Liver (tissue), 9 donors: ENCODE data around the gene XXYLT1. TPM values are rescaled to one million over a fixed set of nuclear protein-coding genes. Genes with fewer than 3 reads are reported as not detected.

Experiments
- DNase-seq: peaks from one replicate; pipeline ENCODE4 v3.0.0-alpha.2; 2017; ENCODE audit warnings: low spot score
- H3K27ac ChIP-seq, 2 donors: one replicate each; pipeline ENCODE4 v1.7.0; 2013; ENCODE audit warnings: inconsistent platforms in 2 of 2, low read length in 2 of 2, control low read depth in 1 of 2, low read depth in 1 of 2, mild to moderate bottlenecking in 1 of 2
- H3K27me3 ChIP-seq, 4 donors: one replicate each; pipeline versions ENCODE4 v1.6.1 to v1.7.0; 2013; ENCODE audit warnings: low read length in 3 of 4, inconsistent platforms in 1 of 4, mild to moderate bottlenecking in 1 of 4, moderate library complexity in 1 of 4; ENCODE audit not compliant: control insufficient read depth in 4 of 4, insufficient read depth in 4 of 4
- H3K36me3 ChIP-seq, 4 donors: one replicate each; pipeline versions ENCODE4 v1.6.1 to v1.7.0; 2013; ENCODE audit warnings: low read length in 3 of 4, mild to moderate bottlenecking in 3 of 4, low read depth in 1 of 4, moderate library complexity in 1 of 4; ENCODE audit not compliant: control insufficient read depth in 4 of 4, insufficient read depth in 3 of 4
- H3K4me1 ChIP-seq, 4 donors: one replicate each; pipeline versions ENCODE4 v1.6.1 to v1.7.0; 2013; ENCODE audit warnings: low read length in 3 of 4, mild to moderate bottlenecking in 3 of 4, moderate library complexity in 1 of 4; ENCODE audit not compliant: control insufficient read depth in 4 of 4, insufficient read depth in 4 of 4
- H3K4me3 ChIP-seq, 3 donors: one replicate each; pipeline versions ENCODE4 v1.6.1 to v1.7.0; 2013; ENCODE audit warnings: low read length in 3 of 3, control low read depth in 1 of 3, low read depth in 1 of 3, mild to moderate bottlenecking in 1 of 3
- H3K9ac ChIP-seq, 2 donors: one replicate each; pipeline ENCODE4 v1.7.0; 2013; ENCODE audit warnings: low read length in 2 of 2, mild to moderate bottlenecking in 2 of 2, moderate library complexity in 2 of 2, control low read depth in 1 of 2, low read depth in 1 of 2
- H3K9me3 ChIP-seq, 4 donors: one replicate each; pipeline versions ENCODE4 v1.6.1 to v1.7.0; 2013; ENCODE audit warnings: low read length in 3 of 4; ENCODE audit not compliant: control insufficient read depth in 4 of 4
- EGR1 ChIP-seq, 2 donors: IDR thresholded peaks; 2 replicates each; pipeline ENCODE4 v1.6.1; 2016 to 2018; ENCODE audit warnings: antibody characterized with exemption in 2 of 2, low read depth in 2 of 2
- FOXA1 ChIP-seq: IDR thresholded peaks from 2 replicates; pipeline ENCODE4 v1.6.1; 2016; ENCODE audit warnings: antibody characterized with exemption
- FOXA2 ChIP-seq: IDR thresholded peaks from 2 replicates; pipeline ENCODE4 v1.6.1; 2016; ENCODE audit warnings: antibody characterized with exemption
- GABPA ChIP-seq, 2 donors: IDR thresholded peaks in 1 of 2; conservative IDR thresholded peaks in 1 of 2; 2 replicates each; pipeline ENCODE4 v1.6.1; 2016; ENCODE audit warnings: antibody characterized with exemption in 2 of 2, mild to moderate bottlenecking in 1 of 2, moderate library complexity in 1 of 2
- HNF4A ChIP-seq, 2 donors: conservative IDR thresholded peaks; 2 replicates each; pipeline ENCODE4 v1.6.1; 2016; ENCODE audit warnings: antibody characterized with exemption in 2 of 2, mild to moderate bottlenecking in 2 of 2
- JUND ChIP-seq, 2 donors: IDR thresholded peaks; 2 replicates each; pipeline ENCODE4 v1.6.1; 2016; ENCODE audit warnings: antibody characterized with exemption in 2 of 2
- MAX ChIP-seq: IDR thresholded peaks from 2 replicates; pipeline ENCODE4 v1.6.1; 2016; ENCODE audit warnings: antibody characterized with exemption
- NR2F2 ChIP-seq: IDR thresholded peaks from 2 replicates; pipeline ENCODE4 v1.6.1; 2016; ENCODE audit warnings: antibody characterized with exemption
- RAD21 ChIP-seq, 2 donors: IDR thresholded peaks; 2 replicates each; pipeline ENCODE4 v1.6.1; 2016; ENCODE audit warnings: antibody characterized with exemption in 2 of 2, mild to moderate bottlenecking in 2 of 2
- RXRA ChIP-seq, 2 donors: IDR thresholded peaks; 2 replicates each; pipeline ENCODE4 v1.6.1; 2017 to 2018; ENCODE audit warnings: antibody characterized with exemption in 2 of 2, mild to moderate bottlenecking in 1 of 2
- SP1 ChIP-seq: IDR thresholded peaks from 2 replicates; pipeline ENCODE4 v1.6.1; 2018; ENCODE audit warnings: antibody characterized with exemption, mild to moderate bottlenecking
- YY1 ChIP-seq: IDR thresholded peaks from 2 replicates; pipeline ENCODE4 v1.6.1; 2016; ENCODE audit warnings: antibody characterized with exemption, mild to moderate bottlenecking
- ZBTB33 ChIP-seq: IDR thresholded peaks from 2 replicates; pipeline ENCODE4 v1.6.1; 2016; ENCODE audit warnings: antibody characterized with exemption
- WGBS: extraction: QIAGEN DNeasy Blood & Tissue Kit; methylation state at CpG from one replicate; pipeline ENCODE4 v1.1.7; 2013; 5-methylcytosine and 5-hydroxymethylcytosine counted together
- polyA plus RNA-seq, 2 donors: library from polyadenylated mRNA; stranded (reverse) in 1 of 2; unstranded in 1 of 2; fragments of 200-250 nt in 1 of 2; fragments of >200 nt in 1 of 2; fragmentation: Nextera tagmentation in 1 of 2; extraction: Ambion mirVana in 1 of 2; gene quantifications; one replicate each; pipeline versions ENCODE4 v1.2.1 to v1.2.3, GENCODE V29; 2013 to 2015
- total RNA-seq, 2 donors: library from RNA; depleted of rRNA; stranded (reverse); fragments of >200 nt; gene quantifications; one replicate each; pipeline ENCODE4 v1.2.3, GENCODE V29; 2014
- TF ChIP-seq, protein P1 (sequence below): fragments of 150-350 bp; IDR thresholded peaks from 2 replicates; pipeline ENCODE4 v1.5.1; 2017; ENCODE audit warnings: improper control_type of control experiment, low read depth, low read length; ENCODE audit not compliant: missing input control
- TF ChIP-seq, protein P2 (sequence below): IDR thresholded peaks from 2 replicates; pipeline ENCODE4 v1.6.1; 2016; ENCODE audit warnings: antibody characterized with exemption, mild to moderate bottlenecking
- TF ChIP-seq, protein P3 (sequence below): IDR thresholded peaks from 2 replicates; pipeline ENCODE4 v1.6.1; 2016; ENCODE audit warnings: antibody characterized with exemption
- donor health status: healthy.
- donor health status: healthy.
- donor health status: healthy.
- donor health status: healthy.
- donor health status: healthy.

Gene XXYLT1
- total RNA-seq (1 to 10 TPM; 3.7 to 7.6 TPM), polyA plus RNA-seq (1 to 10 TPM in 1 of 2 donors, under 1 TPM in 1; 0.93 to 1.9 TPM)

GRCh38 chr3:195270817-195271409 lies at the start of gene XXYLT1:
Gene XXYLT1, minus strand, starts transcription at chr3:195271159. Its CDS starts 101 bp downstream, at chr3:195271058.
- Histone ChIP-seq H3K4me1 (peaks cover 3 to 26% (median 20%) of the 10 kb centered on the region in 4 donors), H3K9ac (peak within 1 kb of the TSS; percentile 50 to 76), H3K27ac (peak within 1 kb of the TSS; percentile 84 to 86), H3K4me3 (peak within 1 kb of the TSS; percentile 84 to 96 (median 93)), H3K9me3 (no peaks in the 10 kb centered on the region), H3K36me3 (no peaks in the 10 kb centered on the region), H3K27me3 (no peaks in the 10 kb centered on the region)
- TF ChIP-seq SP1 = peak; percentile 9
- TF ChIP-seq RAD21 (IDR thresholded peaks at IDR 0.05) = no peak
- no peak for TF ChIP-seq HNF4A (conservative IDR thresholded peaks at IDR 0.05)
- peak in 1 of 2 donors; percentile 10 for TF ChIP-seq EGR1 (IDR thresholded peaks at IDR 0.05; ENCODE audit: low read depth in 2 of 2)
- no peak for TF ChIP-seq YY1
- TF ChIP-seq FOXA1 = no peak
- TF ChIP-seq ZBTB33 = no peak
- TF ChIP-seq, protein P1, sequence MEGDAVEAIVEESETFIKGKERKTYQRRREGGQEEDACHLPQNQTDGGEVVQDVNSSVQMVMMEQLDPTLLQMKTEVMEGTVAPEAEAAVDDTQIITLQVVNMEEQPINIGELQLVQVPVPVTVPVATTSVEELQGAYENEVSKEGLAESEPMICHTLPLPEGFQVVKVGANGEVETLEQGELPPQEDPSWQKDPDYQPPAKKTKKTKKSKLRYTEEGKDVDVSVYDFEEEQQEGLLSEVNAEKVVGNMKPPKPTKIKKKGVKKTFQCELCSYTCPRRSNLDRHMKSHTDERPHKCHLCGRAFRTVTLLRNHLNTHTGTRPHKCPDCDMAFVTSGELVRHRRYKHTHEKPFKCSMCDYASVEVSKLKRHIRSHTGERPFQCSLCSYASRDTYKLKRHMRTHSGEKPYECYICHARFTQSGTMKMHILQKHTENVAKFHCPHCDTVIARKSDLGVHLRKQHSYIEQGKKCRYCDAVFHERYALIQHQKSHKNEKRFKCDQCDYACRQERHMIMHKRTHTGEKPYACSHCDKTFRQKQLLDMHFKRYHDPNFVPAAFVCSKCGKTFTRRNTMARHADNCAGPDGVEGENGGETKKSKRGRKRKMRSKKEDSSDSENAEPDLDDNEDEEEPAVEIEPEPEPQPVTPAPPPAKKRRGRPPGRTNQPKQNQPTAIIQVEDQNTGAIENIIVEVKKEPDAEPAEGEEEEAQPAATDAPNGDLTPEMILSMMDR = peak; percentile 36
- TF ChIP-seq RXRA (IDR thresholded peaks at IDR 0.05) = no peak
- WGBS = under 1% methylated on average over 75 of the region's 75 CpGs
- peak; percentile 95 for DNase-seq

DNA sequence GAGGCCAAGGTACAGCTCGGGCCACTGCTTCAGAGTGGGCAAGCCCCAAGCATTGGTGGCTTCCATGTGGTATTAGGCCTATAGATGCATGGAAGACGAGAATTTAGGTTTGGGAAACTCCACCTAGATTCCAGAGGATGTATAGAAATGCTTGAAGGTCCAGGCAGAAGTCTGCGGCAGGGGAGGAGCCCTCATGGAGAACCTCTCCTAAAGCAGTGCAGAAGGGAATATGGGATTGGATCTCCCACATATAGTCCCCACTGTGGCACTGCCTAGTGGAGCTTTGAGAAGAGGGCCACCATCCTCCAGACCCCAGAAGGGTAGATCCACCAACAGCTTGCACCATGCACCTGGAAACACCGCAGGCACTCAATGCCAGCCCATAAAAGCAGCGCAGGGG lies 48.1 kb upstream of the XXYLT1 start:
- Histone ChIP-seq H3K27me3 (no peaks in the 10 kb centered on the region), H3K9ac (no peak overlapping the region), H3K36me3 (peaks cover 3 to 16% (median 10%) of the 10 kb centered on the region in 4 donors), H3K9me3 (peaks cover 0 to 4% (median 0%) of the 10 kb centered on the region in 4 donors), H3K4me1 (peaks cover 0 to 2% (median 0%) of the 10 kb centered on the region in 4 donors), H3K27ac (no peak overlapping the region), H3K4me3 (no peak overlapping the region)
- TF ChIP-seq SP1 (no peak), MAX (no peak), YY1 (no peak), FOXA2 (no peak), GABPA (IDR thresholded peaks at IDR 0.05 in 1 of 2, conservative IDR thresholded peaks at IDR 0.05 in 1 of 2) (no peak), NR2F2 (no peak), EGR1 (IDR thresholded peaks at IDR 0.05; ENCODE audit: low read depth in 2 of 2) (no peak), HNF4A (conservative IDR thresholded peaks at IDR 0.05) (no peak), RAD21 (IDR thresholded peaks at IDR 0.05) (no peak), ZBTB33 (no peak), FOXA1 (no peak), JUND (IDR thresholded peaks at IDR 0.05) (no peak), RXRA (IDR thresholded peaks at IDR 0.05) (no peak)
- TF ChIP-seq, protein P2, sequence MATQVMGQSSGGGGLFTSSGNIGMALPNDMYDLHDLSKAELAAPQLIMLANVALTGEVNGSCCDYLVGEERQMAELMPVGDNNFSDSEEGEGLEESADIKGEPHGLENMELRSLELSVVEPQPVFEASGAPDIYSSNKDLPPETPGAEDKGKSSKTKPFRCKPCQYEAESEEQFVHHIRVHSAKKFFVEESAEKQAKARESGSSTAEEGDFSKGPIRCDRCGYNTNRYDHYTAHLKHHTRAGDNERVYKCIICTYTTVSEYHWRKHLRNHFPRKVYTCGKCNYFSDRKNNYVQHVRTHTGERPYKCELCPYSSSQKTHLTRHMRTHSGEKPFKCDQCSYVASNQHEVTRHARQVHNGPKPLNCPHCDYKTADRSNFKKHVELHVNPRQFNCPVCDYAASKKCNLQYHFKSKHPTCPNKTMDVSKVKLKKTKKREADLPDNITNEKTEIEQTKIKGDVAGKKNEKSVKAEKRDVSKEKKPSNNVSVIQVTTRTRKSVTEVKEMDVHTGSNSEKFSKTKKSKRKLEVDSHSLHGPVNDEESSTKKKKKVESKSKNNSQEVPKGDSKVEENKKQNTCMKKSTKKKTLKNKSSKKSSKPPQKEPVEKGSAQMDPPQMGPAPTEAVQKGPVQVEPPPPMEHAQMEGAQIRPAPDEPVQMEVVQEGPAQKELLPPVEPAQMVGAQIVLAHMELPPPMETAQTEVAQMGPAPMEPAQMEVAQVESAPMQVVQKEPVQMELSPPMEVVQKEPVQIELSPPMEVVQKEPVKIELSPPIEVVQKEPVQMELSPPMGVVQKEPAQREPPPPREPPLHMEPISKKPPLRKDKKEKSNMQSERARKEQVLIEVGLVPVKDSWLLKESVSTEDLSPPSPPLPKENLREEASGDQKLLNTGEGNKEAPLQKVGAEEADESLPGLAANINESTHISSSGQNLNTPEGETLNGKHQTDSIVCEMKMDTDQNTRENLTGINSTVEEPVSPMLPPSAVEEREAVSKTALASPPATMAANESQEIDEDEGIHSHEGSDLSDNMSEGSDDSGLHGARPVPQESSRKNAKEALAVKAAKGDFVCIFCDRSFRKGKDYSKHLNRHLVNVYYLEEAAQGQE = no peak
- TF ChIP-seq, protein P3, sequence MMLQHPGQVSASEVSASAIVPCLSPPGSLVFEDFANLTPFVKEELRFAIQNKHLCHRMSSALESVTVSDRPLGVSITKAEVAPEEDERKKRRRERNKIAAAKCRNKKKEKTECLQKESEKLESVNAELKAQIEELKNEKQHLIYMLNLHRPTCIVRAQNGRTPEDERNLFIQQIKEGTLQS = no peak
- TF ChIP-seq, protein P1 = no peak
- no peak for DNase-seq
- 97% methylated on average over 5 of the region's 5 CpGs for WGBS
